Sigmoid colon (tissue), 7 donors: ENCODE results near the gene EBP. TPM values are rescaled to one million over a fixed set of nuclear protein-coding genes. Genes with fewer than 3 reads are reported as not detected.

Source experiments
- DNase-seq: peaks from one replicate; pipeline ENCODE4 v3.0.0-alpha.2; 2019
- H3K27ac ChIP-seq, 4 donors: fragments of 200-600 bp; sonication (generic); one replicate each; pipeline ENCODE4 v1.5.1; 2016 to 2019; ENCODE audit warnings: mild to moderate bottlenecking in 1 of 4
- H3K27me3 ChIP-seq, 3 donors: fragments of 200-600 bp; sonication (generic); one replicate each; pipeline ENCODE4 v1.5.1; 2019; ENCODE audit warnings: mild to moderate bottlenecking in 1 of 3
- H3K36me3 ChIP-seq, 4 donors: fragments of 200-600 bp; sonication (generic); one replicate each; pipeline ENCODE4 v1.5.1; 2016 to 2019
- H3K4me1 ChIP-seq, 4 donors: fragments of 200-600 bp; sonication (generic); one replicate each; pipeline ENCODE4 v1.5.1; 2017 to 2019
- H3K4me3 ChIP-seq, 4 donors: fragments of 200-600 bp; sonication (generic); one replicate each; pipeline ENCODE4 v1.5.1; 2017 to 2019; ENCODE audit warnings: mild to moderate bottlenecking in 2 of 4, moderate library complexity in 1 of 4
- H3K9me3 ChIP-seq, 4 donors: fragments of 200-600 bp in 3 of 4; sonication (generic) in 3 of 4; one replicate each; pipeline versions ENCODE4 v1.5.1 to v1.6.1; 2013 to 2019
- CTCF ChIP-seq, 4 experiments: fragments of 450-650 bp in 3 of 4; fragments of 200-600 bp in 1 of 4; IDR thresholded peaks; one replicate each; pipeline ENCODE4 v1.5.1; 2016 to 2019; ENCODE audit warnings: antibody characterized with exemption in 4 of 4, mild to moderate bottlenecking in 3 of 4, moderate library complexity in 2 of 4
- EP300 ChIP-seq, 4 donors: sonication (generic); formaldehyde crosslinking; IDR thresholded peaks; one replicate each; pipeline ENCODE4 v1.6.1; 2017; ENCODE audit warnings: antibody characterized with exemption in 4 of 4
- POLR2A ChIP-seq, 2 donors: fragments of 450-650 bp; IDR thresholded peaks; one replicate each; pipeline ENCODE4 v1.6.1; 2016; ENCODE audit warnings: antibody characterized with exemption in 2 of 2, mild to moderate bottlenecking in 2 of 2, moderate library complexity in 2 of 2
- POLR2AphosphoS5 ChIP-seq, 4 donors: sonication (generic); formaldehyde crosslinking; IDR thresholded peaks; one replicate each; pipeline ENCODE4 v1.6.1; 2017; ENCODE audit warnings: antibody characterized with exemption in 4 of 4
- WGBS, 2 donors: extraction: QIAGEN DNeasy Blood & Tissue Kit; methylation state at CpG; one replicate each; pipeline ENCODE4 v1.1.7; 2013; 5-methylcytosine and 5-hydroxymethylcytosine counted together
- intact Hi-C: fragments of 100-400 bp; cut with DNase I; formaldehyde crosslinking; loops from one replicate; pipeline ENCODE4 v1.15.1; 2023
- polyA plus RNA-seq, 3 donors: library from polyadenylated mRNA; stranded (reverse); fragments of 200-250 nt; gene quantifications; one replicate each; pipeline ENCODE4 v1.2.3, GENCODE V29; 2013
- total RNA-seq, 4 donors: library from RNA; depleted of rRNA; stranded (reverse); fragments of >200 nt; gene quantifications; one replicate each; pipeline ENCODE4 v1.1.0, GENCODE V29; 2016
- donor health status: healthy with polysubstance abuse.
- donor health status: Bipolar disorder and iron deficiency.
- donor health status: healthy.

Gene EBP
- total and polyA plus RNA-seq, 7 donors: 14.3 to 310 (median 25.3) TPM

GRCh38 chrX:48480583-48480982 lies 41.0 kb upstream of the EBP start:
- Histone ChIP-seq H3K4me3 (no peak overlapping the region), H3K36me3 (peaks cover 0 to 22% (median 1%) of the 10 kb centered on the region in 4 donors), H3K4me1 (peaks cover 0 to 6% (median 0%) of the 10 kb centered on the region in 4 donors), H3K27ac (no peak overlapping the region), H3K27me3 (no peaks in the 10 kb centered on the region), H3K9me3 (no peaks in the 10 kb centered on the region)
- no peak for DNase-seq
- WGBS, 2 donors: 90 to 96% methylated on average over 3 of the region's 3 CpGs
- intact Hi-C loops: no loop called here
- TF ChIP-seq POLR2A (IDR thresholded peaks at IDR 0.05): no peak
- no peak for TF ChIP-seq EP300 (IDR thresholded peaks at IDR 0.05)
- no peak for TF ChIP-seq CTCF (IDR thresholded peaks at IDR 0.05)
- no peak for TF ChIP-seq POLR2AphosphoS5 (IDR thresholded peaks at IDR 0.05)

GRCh38 chrX:48482526-48482925 lies 39.1 kb upstream of the EBP start:
- H3K9me3 ChIP-seq: no peaks in the 10 kb centered on the region
- TF ChIP-seq EP300 (IDR thresholded peaks at IDR 0.05) (no peak), CTCF (IDR thresholded peaks at IDR 0.05) (no peak), POLR2AphosphoS5 (IDR thresholded peaks at IDR 0.05) (no peak), POLR2A (IDR thresholded peaks at IDR 0.05) (no peak)
- H3K36me3 ChIP-seq: peaks cover 0 to 22% (median 1%) of the 10 kb centered on the region in 4 donors
- WGBS, 2 donors: 87 to 89% methylated on average over 7 of the region's 7 CpGs
- intact Hi-C loops: no loop called here
- H3K4me3 ChIP-seq: no peak overlapping the region
- DNase-seq: no peak
- no peak overlapping the region for H3K27ac ChIP-seq
- H3K27me3 ChIP-seq: no peaks in the 10 kb centered on the region
- no peaks in the 10 kb centered on the region for H3K4me1 ChIP-seq

GRCh38 chrX:48487362-48487798 lies 34.2 kb upstream of the EBP start:
- Histone ChIP-seq H3K4me3 (no peak overlapping the region), H3K36me3 (peaks cover 0 to 11% (median 1%) of the 10 kb centered on the region in 4 donors), H3K27ac (no peak overlapping the region), H3K9me3 (no peaks in the 10 kb centered on the region), H3K4me1 (no peaks in the 10 kb centered on the region), H3K27me3 (no peaks in the 10 kb centered on the region)
- TF ChIP-seq EP300 (IDR thresholded peaks at IDR 0.05) (no peak), POLR2AphosphoS5 (IDR thresholded peaks at IDR 0.05) (no peak), POLR2A (IDR thresholded peaks at IDR 0.05) (no peak), CTCF (IDR thresholded peaks at IDR 0.05) (no peak)
- WGBS, 2 donors: 78 to 87% methylated on average over 10 of the region's 10 CpGs
- no peak for DNase-seq
- intact Hi-C loops: no loop called here

GRCh38 chrX:48488034-48488433 lies 33.6 kb upstream of the EBP start:
- H3K27me3 ChIP-seq: no peaks in the 10 kb centered on the region
- no peak for DNase-seq
- no peaks in the 10 kb centered on the region for H3K4me1 ChIP-seq
- no peak overlapping the region for H3K27ac ChIP-seq
- TF ChIP-seq POLR2AphosphoS5 (IDR thresholded peaks at IDR 0.05) (no peak), EP300 (IDR thresholded peaks at IDR 0.05) (no peak), CTCF (IDR thresholded peaks at IDR 0.05) (no peak), POLR2A (IDR thresholded peaks at IDR 0.05) (no peak)
- peaks cover 0 to 8% (median 0%) of the 10 kb centered on the region in 4 donors for H3K36me3 ChIP-seq
- no peak overlapping the region for H3K4me3 ChIP-seq
- 93 to 97% methylated on average over 3 of the region's 3 CpGs for WGBS, 2 donors
- no peaks in the 10 kb centered on the region for H3K9me3 ChIP-seq
- intact Hi-C loops: no loop called here

GRCh38 chrX:48489296-48489695 lies 32.3 kb upstream of the EBP start:
- Histone ChIP-seq H3K4me1 (no peaks in the 10 kb centered on the region), H3K4me3 (no peak overlapping the region), H3K9me3 (no peaks in the 10 kb centered on the region), H3K27me3 (no peaks in the 10 kb centered on the region), H3K36me3 (no peaks in the 10 kb centered on the region), H3K27ac (no peak overlapping the region)
- WGBS, 2 donors: 88 to 94% methylated on average over 9 of the region's 9 CpGs
- intact Hi-C loops: no loop called here
- TF ChIP-seq CTCF (IDR thresholded peaks at IDR 0.05): no peak
- no peak for TF ChIP-seq POLR2AphosphoS5 (IDR thresholded peaks at IDR 0.05)
- no peak for TF ChIP-seq POLR2A (IDR thresholded peaks at IDR 0.05)
- TF ChIP-seq EP300 (IDR thresholded peaks at IDR 0.05): no peak
- DNase-seq: no peak
